Peyer's patch (tissue), 4 donors: Measurements from ENCODE around the gene TAB3. TPM values are rescaled to one million over a fixed set of nuclear protein-coding genes. Genes with fewer than 3 reads are reported as not detected.
"Not testable (repeated sequence)": the region's sequence is repeated elsewhere in the genome, so short reads cannot be mapped to it uniquely, and the experiment has no call there.

Source experiments
- DNase-seq, 3 donors: peaks; one replicate each; pipeline ENCODE4 v3.0.0-alpha.2; 2017 to 2019
- H3K27ac ChIP-seq, 4 donors: fragments of 200-600 bp; sonication (generic); one replicate each; pipeline ENCODE4 v1.5.1; 2016 to 2019
- H3K27me3 ChIP-seq, 2 donors: fragments of 200-600 bp; sonication (generic); one replicate each; pipeline ENCODE4 v1.5.1; 2019
- H3K36me3 ChIP-seq, 3 donors: fragments of 200-600 bp; sonication (generic); one replicate each; pipeline ENCODE4 v1.5.1; 2016 to 2019
- H3K4me1 ChIP-seq, 4 donors: fragments of 200-600 bp; sonication (generic); one replicate each; pipeline ENCODE4 v1.5.1; 2016 to 2019
- H3K4me3 ChIP-seq, 4 donors: fragments of 200-600 bp; sonication (generic); 1 replicate in 3 of 4; 2 replicates in 1 of 4; pipeline ENCODE4 v1.5.1; 2016 to 2019; ENCODE audit warnings: mild to moderate bottlenecking in 1 of 4
- H3K9me3 ChIP-seq, 4 donors: fragments of 200-600 bp; sonication (generic); one replicate each; pipeline ENCODE4 v1.5.1; 2016 to 2019; ENCODE audit warnings: mild to moderate bottlenecking in 1 of 4
- POLR2A ChIP-seq, 2 donors: fragments of 450-650 bp; IDR thresholded peaks; one replicate each; pipeline ENCODE4 v1.5.1; 2017; ENCODE audit warnings: antibody characterized with exemption in 2 of 2, mild to moderate bottlenecking in 2 of 2, moderate library complexity in 2 of 2
- total RNA-seq, 4 donors: library from RNA; depleted of rRNA; stranded (reverse); fragments of >200 nt; gene quantifications; one replicate each; pipeline ENCODE4 v1.1.0, GENCODE V29; 2016
- TF ChIP-seq, protein P1 (sequence below), 6 experiments: fragments of 450-650 bp in 4 of 6; fragments of 200-600 bp in 2 of 6; sonication (generic) in 1 of 6; IDR thresholded peaks; one replicate each; pipeline ENCODE4 v1.5.1; 2017 to 2019; ENCODE audit warnings: antibody characterized with exemption in 6 of 6, mild to moderate bottlenecking in 3 of 6, moderate library complexity in 1 of 6

TAB3 gene
- total RNA-seq, 4 donors from 2014 or later = 26.1 to 34.7 (median 27.0) TPM

DNA sequence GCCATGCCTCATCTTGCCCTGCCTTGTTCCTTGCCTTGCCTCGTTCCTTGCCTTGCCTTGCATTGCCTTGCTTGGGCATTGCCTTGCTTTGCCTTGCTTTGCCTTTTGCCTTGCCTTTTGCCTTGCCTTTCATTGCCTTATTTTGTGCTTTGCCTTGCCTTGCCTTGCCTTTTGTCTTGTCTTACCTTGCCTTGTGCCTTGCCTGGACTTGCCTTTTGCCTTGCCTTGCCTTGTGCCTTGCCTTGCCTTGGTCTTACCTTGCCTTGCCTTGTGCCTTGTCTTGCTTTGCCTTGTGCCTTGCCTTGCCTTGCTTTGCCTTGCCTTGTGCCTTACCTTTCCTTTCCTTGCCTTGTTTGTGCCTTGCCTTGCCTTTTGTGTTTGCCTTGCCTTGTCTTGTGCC is 88.2 kb downstream of the TAB3 start:
- DNase-seq = no peak
- Histone ChIP-seq H3K9me3 (no peaks in the 10 kb centered on the region), H3K4me1 (no peaks in the 10 kb centered on the region), H3K27me3 (no peaks in the 10 kb centered on the region), H3K27ac (no peak overlapping the region), H3K4me3 (no peak overlapping the region), H3K36me3 (no peaks in the 10 kb centered on the region)
- TF ChIP-seq, protein P1, sequence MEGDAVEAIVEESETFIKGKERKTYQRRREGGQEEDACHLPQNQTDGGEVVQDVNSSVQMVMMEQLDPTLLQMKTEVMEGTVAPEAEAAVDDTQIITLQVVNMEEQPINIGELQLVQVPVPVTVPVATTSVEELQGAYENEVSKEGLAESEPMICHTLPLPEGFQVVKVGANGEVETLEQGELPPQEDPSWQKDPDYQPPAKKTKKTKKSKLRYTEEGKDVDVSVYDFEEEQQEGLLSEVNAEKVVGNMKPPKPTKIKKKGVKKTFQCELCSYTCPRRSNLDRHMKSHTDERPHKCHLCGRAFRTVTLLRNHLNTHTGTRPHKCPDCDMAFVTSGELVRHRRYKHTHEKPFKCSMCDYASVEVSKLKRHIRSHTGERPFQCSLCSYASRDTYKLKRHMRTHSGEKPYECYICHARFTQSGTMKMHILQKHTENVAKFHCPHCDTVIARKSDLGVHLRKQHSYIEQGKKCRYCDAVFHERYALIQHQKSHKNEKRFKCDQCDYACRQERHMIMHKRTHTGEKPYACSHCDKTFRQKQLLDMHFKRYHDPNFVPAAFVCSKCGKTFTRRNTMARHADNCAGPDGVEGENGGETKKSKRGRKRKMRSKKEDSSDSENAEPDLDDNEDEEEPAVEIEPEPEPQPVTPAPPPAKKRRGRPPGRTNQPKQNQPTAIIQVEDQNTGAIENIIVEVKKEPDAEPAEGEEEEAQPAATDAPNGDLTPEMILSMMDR (IDR thresholded peaks at IDR 0.05) = no peak
- TF ChIP-seq POLR2A (IDR thresholded peaks at IDR 0.05) = no peak

DNA sequence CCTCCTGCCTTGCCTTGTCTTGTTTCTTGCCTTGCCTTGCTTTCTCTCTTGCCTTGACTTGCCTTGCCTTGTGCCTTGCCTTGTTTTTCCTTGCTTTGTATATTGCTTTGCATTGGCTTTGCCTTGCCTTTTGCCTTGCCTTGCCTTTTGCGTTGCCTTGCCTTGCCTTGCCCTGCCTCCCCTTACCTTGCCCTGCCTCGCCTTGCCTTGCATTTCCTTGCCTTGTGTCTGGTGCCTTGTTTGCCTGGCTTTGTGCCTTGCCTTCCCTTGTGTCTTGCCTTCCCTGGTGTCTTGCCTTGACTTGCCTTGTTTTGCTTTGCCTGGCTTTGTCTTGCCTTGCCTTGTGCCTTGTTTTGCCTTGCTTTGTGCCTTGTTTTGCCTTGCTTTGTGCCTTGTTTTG is 89.7 kb downstream of the TAB3 start:
- Histone ChIP-seq H3K27ac (no peak overlapping the region), H3K4me1 (no peaks in the 10 kb centered on the region), H3K36me3 (no peaks in the 10 kb centered on the region), H3K9me3 (no peaks in the 10 kb centered on the region), H3K4me3 (no peak overlapping the region), H3K27me3 (no peaks in the 10 kb centered on the region)
- DNase-seq = no peak
- TF ChIP-seq, protein P1 (IDR thresholded peaks at IDR 0.05) = no peak
- TF ChIP-seq POLR2A (IDR thresholded peaks at IDR 0.05) = no peak

DNA sequence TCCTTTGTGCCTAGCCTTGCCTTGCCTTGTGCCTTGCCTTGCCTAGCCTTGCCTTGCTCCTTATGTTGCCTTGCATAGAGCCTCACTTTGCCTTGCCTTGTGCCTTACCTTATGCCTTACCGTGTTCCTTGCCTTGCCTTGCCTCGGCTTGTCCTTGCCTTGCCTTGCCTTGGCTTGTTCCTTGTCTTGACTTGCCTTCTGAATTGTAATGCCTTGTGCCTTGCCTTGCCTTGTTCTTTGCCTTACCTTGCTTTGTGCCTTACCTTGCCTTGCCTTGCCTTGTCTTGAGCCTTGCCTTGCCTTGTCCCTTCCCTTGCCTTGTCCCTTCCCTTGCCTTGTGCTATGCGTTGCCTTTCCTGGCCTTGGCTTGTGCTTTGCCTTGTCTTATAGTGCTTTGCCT is 90.2 kb downstream of the TAB3 start:
- TF ChIP-seq POLR2A (IDR thresholded peaks at IDR 0.05) = no peak
- TF ChIP-seq, protein P1 (IDR thresholded peaks at IDR 0.05) = no peak
- no peak for DNase-seq
- Histone ChIP-seq H3K4me1 (no peaks in the 10 kb centered on the region), H3K27me3 (no peaks in the 10 kb centered on the region), H3K4me3 (no peak overlapping the region), H3K9me3 (no peaks in the 10 kb centered on the region), H3K27ac (no peak overlapping the region), H3K36me3 (no peaks in the 10 kb centered on the region)

DNA sequence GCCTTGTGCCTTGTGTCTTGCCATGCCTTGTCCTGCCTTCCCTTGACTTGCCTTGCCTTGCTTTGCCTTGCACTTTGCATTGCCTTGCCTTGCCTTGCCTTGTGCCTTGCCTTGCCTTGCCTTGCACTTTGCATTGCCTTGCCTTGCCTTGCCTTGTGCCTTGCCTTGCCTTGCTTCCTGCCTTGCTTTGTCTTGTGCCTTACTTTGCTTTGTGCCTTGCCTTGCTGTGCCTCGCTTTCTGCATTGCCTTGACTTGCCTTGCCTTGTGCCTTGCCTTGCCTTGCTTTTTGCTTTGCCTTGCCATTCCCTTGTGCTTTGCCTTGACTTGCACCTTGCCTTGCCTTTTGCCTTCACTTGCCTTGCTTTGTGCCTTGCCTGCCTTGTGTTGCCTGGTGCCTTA is 91.8 kb downstream of the TAB3 start:
- not testable (repeated sequence) for H3K36me3 ChIP-seq, H3K27ac ChIP-seq, H3K9me3 ChIP-seq, H3K4me3 ChIP-seq, H3K27me3 ChIP-seq, DNase-seq, H3K4me1 ChIP-seq

DNA sequence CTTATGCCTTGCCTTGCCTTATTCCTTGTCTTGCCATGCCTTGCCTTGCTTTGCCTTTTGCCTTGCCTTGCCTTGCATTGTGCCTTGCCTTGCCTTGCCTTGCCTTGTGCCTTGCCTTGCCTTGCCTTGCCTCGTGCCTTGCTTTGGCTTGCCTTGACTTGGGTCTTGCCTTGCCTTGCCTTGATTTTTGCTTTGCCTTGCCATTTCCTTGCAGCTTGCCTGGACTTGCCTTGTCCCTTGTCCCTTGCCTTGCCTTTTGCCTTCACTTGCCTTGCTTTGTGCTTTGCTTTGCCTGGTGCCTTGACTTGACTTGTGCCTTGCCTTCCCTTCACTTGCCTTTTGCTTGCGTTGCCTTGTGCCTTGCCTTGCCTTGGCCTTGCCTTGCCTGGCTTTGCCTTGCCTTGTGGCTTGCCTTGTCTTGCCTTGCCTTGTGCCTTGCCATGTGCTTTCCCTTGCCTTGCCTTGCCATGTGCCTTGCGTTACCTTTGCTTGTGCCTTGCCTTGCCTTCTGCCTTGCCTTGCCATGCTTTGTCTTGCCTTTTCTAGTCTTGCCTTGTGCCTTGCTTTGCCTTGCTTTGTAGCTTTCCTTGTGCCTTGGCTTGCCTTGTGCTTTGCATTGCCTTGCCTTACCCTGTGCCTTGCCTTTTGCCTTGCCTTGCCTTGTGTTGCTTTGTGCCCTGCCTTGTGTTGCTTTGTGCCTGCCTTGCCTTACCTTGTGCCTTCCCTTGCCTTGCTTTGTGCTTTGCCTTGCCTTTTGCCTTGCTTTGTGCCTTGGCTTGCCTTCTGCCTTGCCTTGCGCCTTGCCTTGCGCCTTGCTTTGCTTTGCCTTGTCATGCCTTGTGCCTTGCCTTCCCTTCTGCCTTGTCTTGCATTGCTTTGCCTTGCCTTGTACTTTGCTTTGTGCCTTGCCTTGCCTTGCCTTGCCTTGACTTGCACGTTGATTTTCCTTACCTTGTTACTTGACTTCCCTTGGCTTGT is 92.8 kb downstream of the TAB3 start:
- no peak for TF ChIP-seq POLR2A (IDR thresholded peaks at IDR 0.05)
- TF ChIP-seq, protein P1 (IDR thresholded peaks at IDR 0.05) = no peak
- no peaks in the 10 kb centered on the region for H3K4me1 ChIP-seq
- no peaks in the 10 kb centered on the region for H3K9me3 ChIP-seq
- no peaks in the 10 kb centered on the region for H3K27me3 ChIP-seq
- H3K36me3 ChIP-seq = no peaks in the 10 kb centered on the region
- DNase-seq = no peak
- H3K27ac ChIP-seq = no peak overlapping the region
- H3K4me3 ChIP-seq = no peak overlapping the region

DNA sequence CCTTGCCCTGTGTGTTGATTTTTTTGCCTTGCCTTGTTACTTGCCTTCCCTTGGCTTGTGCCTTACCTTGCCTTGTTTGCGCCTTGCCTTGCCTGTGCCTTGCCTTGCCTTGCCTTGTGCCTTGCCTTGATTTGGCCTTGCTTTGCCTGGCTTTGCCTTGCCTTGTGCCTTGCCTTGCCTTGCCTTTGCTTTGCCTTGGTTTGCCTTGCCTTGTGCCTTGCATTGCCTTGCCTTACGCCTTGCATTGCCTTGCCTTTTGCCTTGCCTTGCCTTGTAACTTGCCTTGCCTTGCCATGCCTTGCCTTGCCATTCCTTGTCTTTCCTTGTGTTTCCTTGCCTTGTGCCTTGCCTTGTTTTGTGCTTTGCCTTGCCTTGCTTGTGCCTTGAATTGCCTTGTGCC is 94.6 kb downstream of the TAB3 start:
- no peaks in the 10 kb centered on the region for H3K4me1 ChIP-seq
- no peak overlapping the region for H3K27ac ChIP-seq
- no peaks in the 10 kb centered on the region for H3K9me3 ChIP-seq
- no peak for TF ChIP-seq POLR2A (IDR thresholded peaks at IDR 0.05)
- TF ChIP-seq, protein P1 (IDR thresholded peaks at IDR 0.05) = no peak
- no peak overlapping the region for H3K4me3 ChIP-seq
- DNase-seq = no peak
- H3K36me3 ChIP-seq = no peaks in the 10 kb centered on the region
- no peaks in the 10 kb centered on the region for H3K27me3 ChIP-seq
